MM.1S (cell line): ENCODE data around the gene NPAS1.

Experiments
- DNase-seq: peaks from one replicate; pipeline ENCODE4 v3.0.0-alpha.2; 2015
- H2AFZ ChIP-seq: fragments of 300-600 bp; sonication (generic); 2 replicates; pipeline ENCODE4 v1.6.0; 2016; ENCODE audit warnings: antibody characterized with exemption, low read length
- H3F3A ChIP-seq: fragments of 300-600 bp; sonication (generic); 2 replicates; pipeline ENCODE4 v1.6.1; 2016; ENCODE audit warnings: mild to moderate bottlenecking, antibody characterized with exemption, low read length, moderate library complexity, mixed read lengths; ENCODE audit not compliant: insufficient read depth
- H3K27ac ChIP-seq: fragments of 300-600 bp; sonication (generic); 2 replicates; pipeline ENCODE4 v1.5.1; 2016; ENCODE audit warnings: mild to moderate bottlenecking, low read length
- H3K27me3 ChIP-seq: fragments of 300-600 bp; sonication (generic); replicated peaks from 2 replicates; pipeline ENCODE4 v1.6.0; 2016; ENCODE audit warnings: low read length; ENCODE audit not compliant: insufficient read depth
- H3K36me3 ChIP-seq: fragments of 300-600 bp; sonication (generic); replicated peaks from 2 replicates; pipeline ENCODE4 v1.6.1; 2016; ENCODE audit warnings: mild to moderate bottlenecking, low read length, mixed read lengths; ENCODE audit not compliant: insufficient read depth
- H3K4me1 ChIP-seq: fragments of 300-600 bp; sonication (generic); 2 replicates; pipeline ENCODE4 v1.6.1; 2016; ENCODE audit warnings: low read length, mixed read lengths
- H3K4me2 ChIP-seq: fragments of 300-600 bp; sonication (generic); 2 replicates; pipeline ENCODE4 v1.6.0; 2016; ENCODE audit warnings: low read depth, low read length
- H3K4me3 ChIP-seq: fragments of 300-600 bp; sonication (generic); 2 replicates; pipeline ENCODE4 v1.5.1; 2016; ENCODE audit warnings: low read length, mixed read lengths
- H3K79me2 ChIP-seq: fragments of 300-600 bp; sonication (generic); 2 replicates; pipeline ENCODE4 v1.6.1; 2016; ENCODE audit warnings: mixed run types, low read length, mixed read lengths
- H3K9ac ChIP-seq: fragments of 300-600 bp; sonication (generic); 2 replicates; pipeline ENCODE4 v1.6.1; 2016; ENCODE audit warnings: low read length, mixed read lengths
- H3K9me2 ChIP-seq: fragments of 300-600 bp; sonication (generic); replicated peaks from 2 replicates; pipeline ENCODE4 v1.6.1; 2016; ENCODE audit warnings: mild to moderate bottlenecking, low read length, mixed read lengths; ENCODE audit not compliant: insufficient read depth
- H3K9me3 ChIP-seq: fragments of 300-600 bp; sonication (generic); replicated peaks from 2 replicates; pipeline ENCODE4 v1.6.1; 2016; ENCODE audit warnings: mild to moderate bottlenecking, low read length, mixed read lengths; ENCODE audit not compliant: insufficient read depth
- H4K20me1 ChIP-seq: fragments of 300-600 bp; sonication (generic); 2 replicates; pipeline ENCODE4 v1.6.1; 2016; ENCODE audit warnings: mild to moderate bottlenecking, low read length, moderate library complexity, mixed read lengths; ENCODE audit not compliant: insufficient read depth
- CTCF ChIP-seq: fragments of 300-600 bp; sonication (generic); IDR thresholded peaks from 2 replicates; pipeline ENCODE4 v1.5.1; 2016; ENCODE audit warnings: antibody characterized with exemption, low read length, mixed read lengths
- EZH2 ChIP-seq: fragments of 300-600 bp; sonication (generic); optimal IDR thresholded peaks from 2 replicates; pipeline ENCODE3; 2017; ENCODE audit warnings: low read depth, mild to moderate bottlenecking, antibody characterized with exemption, low read length, mixed read lengths
- EZH2phosphoT487 ChIP-seq: fragments of 300-600 bp; sonication (generic); IDR thresholded peaks from 2 replicates; pipeline ENCODE4 v1.6.1; 2018; ENCODE audit warnings: antibody characterized with exemption, low read length

NPAS1 gene

GRCh38 chr19:46979126-46980105, 40.2 kb upstream of the NPAS1 start:
- no peaks in the 10 kb centered on the region for H3F3A ChIP-seq
- peaks cover 12% of the 10 kb centered on the region for H3K4me1 ChIP-seq
- no peak overlapping the region for H3K27ac ChIP-seq

GRCh38 chr19:46980761-46981160, 38.9 kb upstream of the NPAS1 start:
- DNase-seq, result no peak
- H3K27me3 ChIP-seq, result no peaks in the 10 kb centered on the region
- H2AFZ ChIP-seq, result no peak overlapping the region
- no peaks in the 10 kb centered on the region for H3K9me3 ChIP-seq
- H3K9me2 ChIP-seq, result no peaks in the 10 kb centered on the region
- H4K20me1 ChIP-seq, result no peaks in the 10 kb centered on the region
- H3K79me2 ChIP-seq, result no peaks in the 10 kb centered on the region
- peaks cover 12% of the 10 kb centered on the region for H3K4me1 ChIP-seq
- H3K27ac ChIP-seq, result no peak overlapping the region
- no peak overlapping the region for H3K4me3 ChIP-seq
- H3K36me3 ChIP-seq, result no peaks in the 10 kb centered on the region
- H3F3A ChIP-seq, result no peaks in the 10 kb centered on the region
- TF ChIP-seq CTCF, result no peak
- no peak for TF ChIP-seq EZH2
- no peak for TF ChIP-seq EZH2phosphoT487
- H3K9ac ChIP-seq, result no peak overlapping the region
- H3K4me2 ChIP-seq, result no peak overlapping the region

More at GRCh38 chr19:46979126-46980105, 40.2 kb upstream of the NPAS1 start:
- Histone ChIP-seq H4K20me1 (no peaks in the 10 kb centered on the region), H3K36me3 (no peaks in the 10 kb centered on the region), H3K9ac (no peak overlapping the region), H2AFZ (no peak overlapping the region), H3K9me3 (no peaks in the 10 kb centered on the region), H3K27me3 (no peaks in the 10 kb centered on the region), H3K79me2 (no peaks in the 10 kb centered on the region), H3K9me2 (no peaks in the 10 kb centered on the region), H3K4me3 (no peak overlapping the region), H3K4me2 (no peak overlapping the region)
- no peak for TF ChIP-seq EZH2
- no peak for TF ChIP-seq EZH2phosphoT487
- no peak for TF ChIP-seq CTCF
- DNase-seq, result no peak

- no peak overlapping the region for H3K4me3 ChIP-seq
- H4K20me1 ChIP-seq, result no peaks in the 10 kb centered on the region
Measured at GRCh38 chr19:46981286-46981945, 38.2 kb upstream of the NPAS1 start.

More at GRCh38 chr19:46981286-46981945, 38.2 kb upstream of the NPAS1 start:
- Histone ChIP-seq H3K4me2 (no peak overlapping the region), H3K4me1 (peaks cover 12% of the 10 kb centered on the region), H3K27me3 (no peaks in the 10 kb centered on the region), H3K9me3 (no peaks in the 10 kb centered on the region), H3K27ac (no peak overlapping the region), H3K9me2 (no peaks in the 10 kb centered on the region), H3F3A (no peaks in the 10 kb centered on the region), H3K36me3 (no peaks in the 10 kb centered on the region), H2AFZ (no peak overlapping the region), H3K9ac (no peak overlapping the region), H3K79me2 (no peaks in the 10 kb centered on the region)
- TF ChIP-seq EZH2phosphoT487 (no peak), EZH2 (no peak), CTCF (no peak)
- DNase-seq, result no peak
